SKM-1 treated with dmso at 0.1 percent for 144 hours (cell line): Measurements from ENCODE around the gene ZMIZ1.

Source experiments
- DNase-seq: peaks from one replicate; lab custom pipeline; 2025; ENCODE audit not compliant: unreplicated experiment; lab: John Stamatoyannopoulos, UW

The ZMIZ1 gene

DNA sequence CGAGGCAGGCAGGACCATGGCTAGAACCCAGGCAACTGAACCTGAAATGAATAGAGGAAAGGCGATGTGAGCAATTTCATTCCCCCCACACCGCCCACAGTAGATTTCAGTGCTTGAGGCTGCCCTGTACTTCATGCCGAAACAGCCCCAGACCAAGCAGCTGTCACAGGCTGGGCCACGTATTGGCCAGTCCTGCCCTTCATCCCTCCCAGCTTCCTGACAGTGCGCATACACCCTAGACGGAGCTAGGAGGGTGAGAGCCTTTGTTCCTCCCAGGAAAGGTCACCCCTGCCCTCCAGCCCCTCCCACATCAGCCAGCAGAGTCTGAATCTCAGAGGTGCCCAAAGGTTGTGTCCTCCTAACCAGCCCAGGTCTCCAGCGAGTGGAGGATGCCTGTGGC is 98.8 kb downstream of the ZMIZ1 start:
- no peak for DNase-seq

DNA sequence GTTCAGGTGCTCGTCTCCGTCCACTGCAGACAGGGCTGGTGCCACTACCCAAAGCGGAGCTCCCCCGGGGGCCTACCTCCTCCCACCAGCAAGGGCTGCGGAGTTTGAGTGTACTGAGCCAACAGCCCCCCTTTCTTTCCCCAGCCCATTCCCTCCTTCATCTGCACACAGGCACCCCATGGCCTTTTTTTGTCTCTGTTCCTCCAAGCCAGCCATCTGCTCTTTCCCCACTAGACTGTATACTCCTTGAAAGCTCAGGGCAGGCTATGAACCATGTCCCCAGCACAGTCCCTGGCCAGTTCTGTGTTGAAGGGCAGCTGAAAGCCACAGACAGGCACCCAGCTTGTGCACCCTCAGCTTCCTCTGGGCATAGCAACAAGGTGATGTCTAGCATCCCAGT is 99.4 kb downstream of the ZMIZ1 start:
- no peak for DNase-seq

DNA sequence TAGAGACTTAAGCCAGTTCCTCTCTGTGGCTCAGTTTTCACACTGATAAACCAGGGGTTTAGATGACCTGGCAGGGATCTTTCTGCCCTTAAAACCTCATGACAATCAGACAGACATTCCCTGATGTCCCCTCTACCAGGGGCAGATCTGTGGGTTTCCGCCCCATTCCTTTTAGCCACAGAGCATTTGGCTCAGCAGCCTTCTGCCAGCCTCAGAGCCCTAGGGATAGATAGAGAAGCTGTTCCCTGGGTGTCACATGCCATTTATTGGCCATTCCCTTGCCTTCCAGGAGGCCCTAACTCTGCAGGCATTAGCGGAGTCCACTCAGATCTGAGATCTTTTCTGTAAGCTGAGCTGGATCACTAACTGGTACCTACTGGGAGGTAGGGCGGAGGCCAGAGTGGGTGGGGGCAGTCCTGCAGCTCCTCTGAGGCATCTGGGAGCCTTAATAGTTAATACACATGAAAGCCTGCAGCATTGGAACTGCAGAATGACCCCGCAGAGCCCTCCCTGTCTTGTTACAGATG is 101.5 kb downstream of the ZMIZ1 start:
- no peak for DNase-seq

- no peak for DNase-seq
Observed at GRCh38 chr10:79170993-79171392, 102.2 kb downstream of the ZMIZ1 start.

DNA sequence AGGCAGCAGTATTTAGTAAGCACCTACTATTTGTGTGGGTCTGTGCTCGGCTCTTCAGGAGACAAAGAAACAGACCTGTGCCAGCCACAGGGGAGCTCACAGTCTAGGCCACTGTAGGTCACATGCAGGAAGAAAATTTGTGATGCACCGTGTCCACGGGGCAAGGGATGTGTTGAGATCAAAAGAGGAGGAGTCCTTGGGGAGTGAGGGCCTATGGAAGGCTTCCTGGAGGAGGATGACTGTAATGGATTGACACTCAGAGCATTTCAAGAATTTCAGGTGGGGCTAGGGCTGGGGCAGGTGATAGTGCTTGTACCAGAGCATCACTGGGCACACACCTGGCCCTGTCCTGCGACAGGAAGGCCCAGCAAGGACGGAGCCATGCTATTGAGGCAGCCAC is 102.7 kb downstream of the ZMIZ1 start:
- DNase-seq: no peak

GRCh38 chr10:79172881-79173280 is 104.1 kb downstream of the ZMIZ1 start:
- DNase-seq: no peak

GRCh38 chr10:79173582-79174262 is 105.0 kb downstream of the ZMIZ1 start:
- DNase-seq: no peak

DNA sequence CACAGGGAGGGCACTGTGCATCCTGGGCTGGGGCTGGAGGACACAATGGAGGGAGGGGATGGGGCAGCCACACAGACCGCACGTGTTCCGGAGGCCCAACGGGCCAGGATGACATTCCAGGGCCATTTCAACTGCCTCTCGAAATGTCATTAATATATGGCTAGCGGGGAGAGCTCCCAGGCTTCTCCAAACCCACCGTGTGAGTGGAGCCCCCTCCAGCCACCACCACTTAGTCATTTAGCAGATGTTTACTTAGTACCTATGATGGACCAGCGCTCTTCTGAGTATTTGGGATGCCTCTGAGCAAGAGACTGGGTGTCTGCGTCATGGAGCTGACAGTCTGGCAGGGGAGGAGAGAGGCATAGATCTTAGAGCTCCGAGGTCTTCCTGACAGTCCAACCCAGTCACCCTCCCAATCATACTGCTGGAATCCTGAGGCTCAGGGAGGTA is 107.3 kb downstream of the ZMIZ1 start:
- no peak for DNase-seq

DNA sequence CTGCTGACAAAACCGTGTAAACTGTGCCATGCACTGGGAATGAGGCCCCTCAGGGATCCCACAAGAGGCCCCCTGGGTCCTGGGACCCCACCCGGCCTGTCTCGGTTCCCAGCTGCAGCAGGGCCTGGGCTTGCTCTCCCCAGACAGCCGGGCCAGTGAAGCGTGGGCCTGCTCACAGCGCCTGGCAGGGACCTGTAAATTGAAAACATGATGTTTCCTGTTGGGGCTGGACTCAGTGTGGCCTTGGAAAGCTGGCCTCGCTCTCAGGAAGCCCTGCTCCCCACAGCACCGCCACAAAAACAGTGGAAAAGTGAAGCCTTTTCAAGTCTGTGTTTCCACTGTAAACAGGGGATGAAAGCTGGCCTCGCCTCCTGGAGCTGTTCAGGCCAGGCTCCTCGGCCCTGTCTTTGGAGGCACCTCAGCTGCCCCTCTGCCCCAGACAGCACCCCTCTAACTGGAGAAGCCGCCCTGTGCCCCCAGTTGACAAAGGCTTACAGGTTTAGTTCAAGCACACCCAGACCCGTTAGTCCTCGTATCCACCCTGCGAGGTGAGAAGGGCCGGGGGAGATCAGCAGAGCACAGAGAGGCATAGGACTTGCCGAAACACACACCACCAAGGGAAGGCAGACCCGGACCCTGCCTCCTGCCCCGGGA is 108.3 kb downstream of the ZMIZ1 start:
- no peak for DNase-seq

GRCh38 chr10:79178070-79178576 is 109.4 kb downstream of the ZMIZ1 start:
- DNase-seq: no peak

GRCh38 chr10:79178614-79179163 is 109.9 kb downstream of the ZMIZ1 start:
- DNase-seq: peak; percentile 65

GRCh38 chr10:79179164-79179956 is 110.6 kb downstream of the ZMIZ1 start:
- no peak for DNase-seq

GRCh38 chr10:79179957-79180309 is 111.2 kb downstream of the ZMIZ1 start:
- no peak for DNase-seq

GRCh38 chr10:79180414-79181221 is 111.9 kb downstream of the ZMIZ1 start:
- peak; percentile 12 for DNase-seq

DNA sequence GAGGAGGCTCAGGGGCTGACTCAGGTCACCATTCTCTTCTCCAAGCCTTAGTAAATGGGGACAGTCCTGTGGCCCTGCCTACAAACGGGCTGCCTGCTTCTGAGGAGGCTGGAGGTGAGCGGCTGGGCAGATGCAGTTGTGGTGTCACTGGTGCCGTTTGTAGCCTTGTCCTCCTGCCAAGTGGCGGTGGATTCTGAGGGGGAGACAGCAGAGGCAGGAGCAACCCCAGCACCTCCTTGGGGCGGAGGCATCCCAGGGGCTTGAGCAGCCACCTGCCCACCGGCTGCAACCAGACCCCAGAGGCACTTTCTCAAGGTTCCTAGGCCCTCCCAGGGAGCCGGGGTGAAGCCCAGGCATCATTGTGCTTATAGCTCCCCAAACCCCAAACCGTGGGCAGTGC is 112.5 kb downstream of the ZMIZ1 start:
- no peak for DNase-seq

DNA sequence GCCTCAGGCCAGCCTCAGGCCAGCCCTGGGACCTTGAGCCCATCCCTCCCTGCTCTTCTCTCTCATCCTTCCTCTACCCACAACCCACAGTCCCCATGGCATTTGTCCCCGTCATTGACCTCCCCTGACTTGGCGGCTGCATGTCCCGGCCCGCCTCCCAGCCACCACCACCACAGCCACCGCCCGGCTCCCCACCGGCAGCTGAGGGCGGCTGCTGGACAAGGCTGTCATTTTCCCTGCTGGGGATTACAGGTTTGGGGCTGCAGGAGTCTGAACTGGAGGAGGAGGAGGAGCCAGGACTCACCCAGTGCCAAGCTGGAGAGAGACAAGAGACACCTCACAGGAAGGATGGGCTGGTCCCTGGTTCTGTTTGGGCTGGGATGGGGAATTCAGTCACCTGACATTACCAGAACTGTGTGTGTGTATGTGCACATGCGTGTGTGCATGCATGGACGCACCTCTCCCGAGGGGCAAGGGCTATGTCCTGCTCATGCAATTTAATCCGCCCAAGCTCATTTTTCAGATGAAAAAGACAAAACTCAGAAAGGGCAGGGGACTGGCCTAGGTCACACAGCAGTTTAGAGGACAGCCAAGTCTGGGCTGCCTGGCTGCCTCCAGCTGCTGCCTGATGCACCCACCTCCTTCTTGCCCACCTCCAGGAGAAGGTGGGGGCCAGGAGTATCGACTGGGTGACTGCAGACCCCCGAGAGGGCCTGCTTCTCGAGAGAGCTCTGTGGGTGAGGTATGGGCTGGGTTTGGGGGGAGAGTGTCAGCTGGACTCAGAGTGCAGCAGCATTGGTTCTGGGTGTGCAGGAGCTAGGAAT is 113.1 kb downstream of the ZMIZ1 start:
- no peak for DNase-seq

DNA sequence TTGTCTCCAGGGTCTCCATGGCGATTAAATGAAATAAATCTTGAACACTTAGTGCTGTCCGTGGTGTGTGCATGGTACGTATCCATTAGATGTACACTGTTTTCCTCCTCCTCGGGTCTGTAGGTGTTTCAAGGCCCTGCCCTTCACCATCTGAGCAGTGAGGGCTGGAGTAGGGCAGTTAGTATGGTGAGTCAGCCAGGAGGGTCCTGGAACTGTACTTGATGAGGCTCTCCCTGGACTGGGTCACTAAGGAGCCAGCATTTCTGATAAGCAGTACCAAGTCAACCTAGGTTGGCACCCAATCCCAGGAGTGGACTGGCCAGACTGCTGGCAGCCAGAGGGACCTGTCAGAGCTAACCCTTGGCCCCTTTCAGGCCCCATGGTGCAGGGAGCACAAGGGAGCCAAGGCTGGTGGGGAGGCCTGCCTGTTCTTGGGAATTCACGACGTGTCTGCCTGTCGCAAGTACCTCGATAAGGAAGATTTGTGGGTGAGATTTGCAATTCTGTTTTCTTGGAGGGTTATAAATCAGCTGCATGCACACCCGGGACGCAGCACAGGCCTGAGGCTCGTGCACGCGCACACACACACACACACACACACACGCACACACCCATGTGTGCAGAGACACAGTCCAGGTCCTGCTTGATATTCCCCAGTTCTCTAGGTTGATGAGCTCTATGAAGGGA is 114.2 kb downstream of the ZMIZ1 start:
- no peak for DNase-seq

DNA sequence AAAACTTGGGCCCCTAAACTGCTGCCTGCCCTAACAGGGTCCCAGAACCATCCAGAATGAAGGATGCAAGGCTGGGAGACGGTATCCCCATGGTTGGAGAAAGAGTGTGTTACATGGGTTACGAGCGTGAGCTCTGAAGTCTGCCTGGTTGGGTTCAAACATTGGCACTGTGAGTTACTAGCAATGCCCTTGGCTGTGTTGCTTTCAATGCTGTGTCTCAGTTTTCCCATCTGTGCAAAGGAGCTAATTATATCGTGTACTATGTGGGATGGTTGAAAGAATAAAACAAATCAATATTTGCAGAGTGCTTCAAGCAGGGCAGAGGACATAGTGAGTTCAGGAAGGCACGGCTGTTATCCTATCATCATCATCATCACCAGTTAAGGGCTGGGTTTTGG is 114.7 kb downstream of the ZMIZ1 start:
- no peak for DNase-seq

- DNase-seq: no peak
Observed at GRCh38 chr10:79184145-79184625, 115.4 kb downstream of the ZMIZ1 start.
